Right cardiac atrium (tissue), 5 donors: ENCODE measurements around the gene UNC79. TPM values are rescaled to one million over a fixed set of nuclear protein-coding genes. Genes with fewer than 3 reads are reported as not detected.

ENCODE experiments used
- ATAC-seq, 2 donors: fragments of 200-7000 bp; cut with Tn5 transposase; one replicate each; pipeline versions ENCODE4 v1.8.0 to v1.9.1; 2020; ENCODE audit warnings: moderate library complexity in 2 of 2, mild to moderate bottlenecking in 1 of 2
- DNase-seq, 3 donors: peaks; one replicate each; pipeline ENCODE4 v3.0.0-alpha.2; 2020
- H3K27ac ChIP-seq: one replicate; pipeline ENCODE4 v1.5.1; 2013; ENCODE audit warnings: mild to moderate bottlenecking, low read length, control low read depth, moderate library complexity
- H3K27me3 ChIP-seq: one replicate; pipeline ENCODE4 v1.6.1; 2013; ENCODE audit not compliant: control insufficient read depth, insufficient read depth
- H3K4me1 ChIP-seq: one replicate; pipeline ENCODE4 v1.6.1; 2013; ENCODE audit warnings: low read length; ENCODE audit not compliant: control insufficient read depth, insufficient read depth
- H3K4me3 ChIP-seq: one replicate; pipeline ENCODE4 v1.5.1; 2013; ENCODE audit warnings: low read length, control low read depth
- H3K9me3 ChIP-seq: one replicate; pipeline ENCODE4 v1.6.1; 2013; ENCODE audit warnings: low read length; ENCODE audit not compliant: control insufficient read depth
- WGBS: extraction: QIAGEN DNeasy Blood & Tissue Kit; methylation state at CpG from one replicate; pipeline ENCODE4 v1.1.7; 2013; 5-methylcytosine and 5-hydroxymethylcytosine counted together
- intact Hi-C, 4 donors: fragments of 100-400 bp; cut with DNase I; formaldehyde crosslinking; loops; one replicate each; pipeline versions ENCODE4 v1.11.0 to v1.14.0; 2022 to 2023
- polyA plus RNA-seq: library from polyadenylated mRNA; stranded (reverse); fragments of 200-250 nt; gene quantifications from one replicate; pipeline ENCODE4 v1.2.3, GENCODE V29; 2013
- total RNA-seq, 4 donors: library from RNA; stranded (reverse); fragmentation: NEBNext Ultra II Directional; extraction: Animal tissue kit (Norgen Biotek cat#: 25700); gene quantifications; one replicate each; pipeline ENCODE4 v1.2.1, GENCODE V29; 2021
- donor health status: healthy with polysubstance abuse.
- donor health status: DM: no; HTN: yes; CAD: no.
- donor health status: DM: no; HTN: no; CAD: no.
- donor health status: DM: no; HTN: yes; CAD: no; lungs with severe emphysema.
- donor health status: DM: yes; HTN: yes; CAD: no.

Gene UNC79
- total and polyA plus RNA-seq, 5 donors, result 0.16 to 0.40 (median 0.22) TPM

DNA sequence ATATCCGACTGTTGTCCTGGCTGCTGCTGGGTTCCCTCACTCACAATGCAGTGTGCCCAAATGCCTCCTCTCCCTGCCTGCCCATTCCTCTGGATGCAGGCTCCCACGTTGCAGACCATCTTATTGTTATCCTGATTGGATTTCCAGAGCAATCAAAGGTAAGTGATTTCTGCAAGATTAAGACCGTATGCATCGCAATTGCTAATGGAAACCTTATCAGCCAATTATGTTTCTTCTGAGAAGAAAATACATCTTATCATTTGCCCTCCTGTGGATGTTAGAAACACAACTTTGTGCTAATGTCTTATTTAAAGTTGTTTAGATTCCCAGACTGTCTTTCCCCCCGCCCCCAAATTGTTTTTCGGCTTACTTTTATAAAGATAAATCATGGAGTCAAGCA is 259.4 kb downstream of the UNC79 start:
- WGBS, result 67% methylated on average over 6 of the region's 6 CpGs
- no peak overlapping the region for H3K27ac ChIP-seq
- no peak for DNase-seq

DNA sequence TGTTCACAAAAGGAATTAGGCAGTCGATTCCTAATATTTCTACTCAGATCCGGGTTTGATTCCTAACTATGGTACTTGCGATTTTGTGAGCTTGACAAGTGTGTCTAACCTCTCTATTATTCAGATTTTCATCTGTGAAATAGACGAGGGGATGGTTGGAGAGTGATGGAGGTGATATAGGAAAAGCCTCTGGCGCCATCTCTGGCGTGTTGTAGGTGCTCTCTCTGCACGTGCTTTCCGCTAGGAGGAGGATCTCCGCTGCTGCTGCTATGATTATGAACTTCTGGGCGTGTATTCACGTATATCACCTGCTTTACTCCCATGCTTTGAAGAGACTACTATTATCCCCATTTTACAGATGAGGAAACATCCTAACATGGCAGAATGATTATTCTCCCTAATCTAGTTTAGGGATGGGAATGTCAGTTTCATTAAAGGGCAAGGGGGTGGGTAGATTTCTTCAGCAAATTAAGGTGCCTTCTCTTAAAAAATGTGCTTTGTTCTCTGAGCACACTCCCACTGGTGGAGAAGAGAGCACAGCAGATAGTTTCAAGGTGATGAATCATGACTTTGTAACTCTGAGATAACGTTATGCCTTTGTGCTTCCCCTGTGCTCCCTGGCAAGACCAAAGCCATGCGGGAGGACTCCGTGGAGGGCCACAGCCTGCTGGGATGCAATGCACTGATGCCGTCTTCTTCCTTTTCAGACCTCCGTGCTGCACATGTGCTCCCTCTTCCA is 260.5 kb downstream of the UNC79 start:
- DNase-seq, result no peak
- intact Hi-C loops, result no loop called here
- Histone ChIP-seq H3K9me3 (no peaks in the 10 kb centered on the region), H3K4me1 (no peaks in the 10 kb centered on the region), H3K27me3 (no peaks in the 10 kb centered on the region), H3K27ac (no peak overlapping the region), H3K4me3 (no peak overlapping the region)
- 78% methylated on average over 16 of the region's 16 CpGs for WGBS
- no peak for ATAC-seq

More for the DNA sequence above, 259.4 kb downstream of the UNC79 start:
- no peak for ATAC-seq
- intact Hi-C loops, result no loop called here
- H3K9me3 ChIP-seq, result no peaks in the 10 kb centered on the region
- H3K27me3 ChIP-seq, result no peaks in the 10 kb centered on the region
- H3K4me3 ChIP-seq, result no peak overlapping the region
- H3K4me1 ChIP-seq, result no peaks in the 10 kb centered on the region

DNA sequence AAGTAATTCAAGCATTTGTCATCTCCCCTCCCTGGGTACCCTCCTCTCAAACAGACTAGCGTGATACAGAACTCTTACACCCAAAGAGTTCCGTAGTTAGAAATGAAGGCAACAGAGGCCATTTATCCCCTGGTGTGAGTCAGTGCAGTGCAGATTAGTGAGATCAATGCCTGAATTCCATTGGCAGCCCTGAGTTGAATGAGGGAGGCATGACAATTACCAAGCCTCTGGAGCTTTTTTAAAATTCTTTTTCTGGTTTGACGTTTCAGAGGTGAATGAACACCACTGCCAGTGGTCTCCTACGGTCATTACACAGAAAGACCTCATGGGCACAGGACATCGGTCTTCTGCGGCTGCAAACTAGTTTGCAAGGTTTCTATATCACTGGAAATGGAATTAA is 263.2 kb downstream of the UNC79 start:
- DNase-seq (no peak), ATAC-seq (no peak)
- Histone ChIP-seq H3K9me3 (no peaks in the 10 kb centered on the region), H3K27me3 (no peaks in the 10 kb centered on the region), H3K4me1 (no peaks in the 10 kb centered on the region), H3K4me3 (no peak overlapping the region), H3K27ac (no peak overlapping the region)
- WGBS, result 63% methylated on average over 6 of the region's 6 CpGs
- intact Hi-C loops, result no loop called here

DNA sequence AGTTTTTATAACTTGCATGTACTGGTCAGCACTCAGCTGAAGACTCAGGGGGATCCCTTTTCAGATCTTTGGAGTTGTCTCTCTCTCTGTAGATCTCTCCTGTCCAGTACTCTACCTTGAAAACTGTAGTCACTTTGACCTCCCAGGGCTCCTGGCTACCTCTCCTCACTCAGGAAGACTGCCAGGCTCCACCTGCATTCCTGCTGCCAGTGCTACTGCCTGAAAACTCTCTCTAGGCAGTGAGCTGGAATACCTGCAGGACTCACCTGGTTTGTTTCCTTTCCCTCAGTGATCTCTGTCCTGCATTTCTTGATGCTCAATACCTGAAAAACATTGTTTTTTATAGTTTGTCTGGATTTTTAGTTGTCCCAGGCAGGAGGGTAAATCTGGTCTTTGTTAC is 270.2 kb downstream of the UNC79 start:
- ATAC-seq, result no peak
- Histone ChIP-seq H3K4me3 (no peak overlapping the region), H3K27ac (no peak overlapping the region), H3K9me3 (no peaks in the 10 kb centered on the region), H3K27me3 (no peaks in the 10 kb centered on the region), H3K4me1 (no peaks in the 10 kb centered on the region)
- intact Hi-C loops, result no loop called here
- no peak for DNase-seq

DNA sequence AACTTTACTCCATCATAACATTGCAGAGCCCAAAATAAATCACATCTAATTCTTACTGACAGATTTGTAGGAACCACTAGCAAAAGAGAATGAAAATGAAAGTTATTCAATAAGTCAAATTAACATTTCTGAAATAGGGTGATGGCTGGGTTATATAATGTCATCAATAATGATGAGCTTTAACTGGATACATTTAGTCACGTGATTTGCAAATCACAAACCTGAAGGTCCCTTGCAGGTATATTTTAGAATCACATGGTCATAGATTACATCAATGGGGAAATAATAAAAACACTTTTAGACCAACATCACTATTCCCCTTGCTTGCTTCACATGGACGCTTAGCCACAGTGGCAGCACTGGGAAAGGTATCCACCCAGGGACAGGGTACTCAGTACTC is 270.8 kb downstream of the UNC79 start:
- intact Hi-C loops, result no loop called here
- Histone ChIP-seq H3K27ac (no peak overlapping the region), H3K9me3 (no peaks in the 10 kb centered on the region), H3K4me3 (no peak overlapping the region), H3K27me3 (no peaks in the 10 kb centered on the region), H3K4me1 (no peaks in the 10 kb centered on the region)
- ATAC-seq (no peak), DNase-seq (no peak)
- WGBS, result 97% methylated on average over 2 of the region's 2 CpGs

DNA sequence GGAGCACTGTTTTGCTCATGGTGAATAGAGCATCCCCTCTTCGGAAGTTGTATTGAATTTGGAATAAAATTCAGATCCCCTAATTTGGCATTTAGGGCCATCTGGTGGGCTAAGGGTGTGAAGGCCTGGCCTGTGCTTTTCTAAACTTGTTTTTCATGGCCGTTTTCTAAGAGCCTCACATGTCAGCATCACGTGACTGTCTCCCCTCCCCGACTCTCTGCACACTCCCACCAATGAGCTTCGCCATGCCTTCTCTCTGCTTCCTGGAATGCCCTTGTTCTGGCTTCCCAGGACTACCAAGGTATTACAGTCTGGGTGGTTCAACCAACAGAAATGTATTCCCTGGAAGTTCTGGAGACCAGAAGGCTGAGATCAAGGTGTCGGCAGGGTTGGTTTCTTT is 272.2 kb downstream of the UNC79 start:
- DNase-seq (no peak), ATAC-seq (no peak)
- WGBS, result 77% methylated on average over 6 of the region's 6 CpGs
- Histone ChIP-seq H3K4me1 (no peaks in the 10 kb centered on the region), H3K27ac (no peak overlapping the region), H3K9me3 (no peaks in the 10 kb centered on the region), H3K4me3 (no peak overlapping the region), H3K27me3 (no peaks in the 10 kb centered on the region)
- intact Hi-C loops, result no loop called here

DNA sequence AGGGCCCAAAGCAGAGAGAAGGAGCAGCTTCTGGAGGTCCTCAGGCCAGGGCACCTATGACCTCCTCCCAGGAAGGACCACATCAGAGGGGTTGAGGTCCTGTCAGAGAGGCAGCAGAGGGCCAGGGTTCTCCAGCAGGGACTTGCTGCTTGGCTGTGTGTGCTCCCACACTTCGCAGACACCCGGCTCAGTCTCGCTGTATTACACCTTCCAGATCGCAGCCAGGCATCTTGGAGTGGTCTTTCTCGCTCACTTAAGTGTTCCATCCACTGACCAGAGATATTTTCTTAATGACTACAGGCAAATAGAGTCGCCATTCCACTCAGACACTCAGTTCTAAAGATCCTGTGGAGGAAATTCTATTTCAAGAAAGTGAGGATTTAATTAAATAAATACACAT is 273.2 kb downstream of the UNC79 start:
- DNase-seq, result no peak
- H3K4me1 ChIP-seq, result peaks cover 6% of the 10 kb centered on the region
- ATAC-seq, result no peak
- WGBS, result 88% methylated on average over 6 of the region's 6 CpGs
- no peaks in the 10 kb centered on the region for H3K9me3 ChIP-seq
- no peak overlapping the region for H3K27ac ChIP-seq
- intact Hi-C loops, result no loop called here
- H3K27me3 ChIP-seq, result no peaks in the 10 kb centered on the region
- H3K4me3 ChIP-seq, result no peak overlapping the region

DNA sequence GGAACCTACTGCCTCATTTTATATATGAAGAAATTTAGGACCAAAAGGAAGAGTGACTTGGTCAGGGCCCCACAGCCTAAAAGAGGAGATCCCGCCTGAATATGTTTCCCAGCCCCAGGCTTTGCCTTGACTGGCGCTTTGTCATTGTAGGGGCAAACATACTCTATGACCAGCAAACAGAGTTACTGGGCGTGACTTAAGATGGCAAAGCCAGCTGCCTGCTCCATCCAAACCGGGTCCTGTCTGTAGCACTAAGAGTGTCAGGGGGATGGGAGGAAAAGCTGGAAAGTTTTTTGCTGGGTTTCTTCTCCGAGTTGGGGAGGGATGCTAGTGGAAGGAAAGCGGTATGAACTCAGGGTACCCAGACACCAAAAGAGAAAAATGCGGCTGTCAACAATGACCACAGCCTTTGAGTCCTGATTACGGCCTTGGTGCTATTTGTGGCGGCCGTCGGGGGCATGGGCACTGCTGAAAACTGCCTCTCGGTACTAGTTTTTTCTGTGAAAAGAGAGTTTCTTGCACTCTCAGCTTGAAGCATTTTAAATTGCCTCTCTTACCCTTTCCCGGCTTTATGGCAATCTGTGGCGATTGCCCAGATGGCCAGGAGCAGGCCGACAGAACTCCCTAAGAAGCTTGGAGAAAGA is 274.9 kb downstream of the UNC79 start:
- intact Hi-C loops, result no loop called here

DNA sequence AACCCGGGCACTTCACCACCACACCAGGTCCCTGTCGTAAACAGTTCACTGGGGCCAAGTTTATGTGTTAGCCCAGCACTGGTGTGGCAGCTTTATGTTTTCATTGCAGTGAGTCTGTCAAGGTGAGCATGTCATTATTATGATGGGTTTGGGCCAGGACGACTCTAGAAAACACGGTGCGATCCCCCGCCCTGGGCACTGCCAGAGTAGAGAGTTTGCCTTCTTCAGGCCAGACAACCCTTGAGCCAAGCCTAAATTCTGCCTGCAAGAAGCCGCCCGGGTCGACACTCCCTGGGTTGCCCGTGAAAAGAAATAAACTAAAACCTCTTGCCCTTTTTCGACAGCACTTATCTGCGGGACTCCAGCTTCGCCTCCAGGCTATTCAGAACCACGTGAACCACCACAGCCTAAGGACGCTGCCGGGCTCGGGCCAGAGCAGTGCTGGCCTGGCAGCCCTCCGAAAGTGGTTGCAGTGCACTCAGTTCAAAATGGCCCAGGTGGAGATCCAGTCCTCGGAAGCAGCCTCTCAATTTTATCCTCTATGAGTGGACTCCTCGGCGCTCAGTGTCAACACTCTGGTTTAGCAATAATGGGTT is 275.7 kb downstream of the UNC79 start:
- no peak overlapping the region for H3K27ac ChIP-seq
- no peaks in the 10 kb centered on the region for H3K27me3 ChIP-seq
- DNase-seq (no peak), ATAC-seq (no peak)
- H3K4me3 ChIP-seq, result no peak overlapping the region
- intact Hi-C loops, result no loop called here
- H3K4me1 ChIP-seq, result peaks cover 6% of the 10 kb centered on the region
- 88% methylated on average over 21 of the region's 21 CpGs for WGBS
- no peaks in the 10 kb centered on the region for H3K9me3 ChIP-seq

More for the DNA sequence above, 274.9 kb downstream of the UNC79 start:
- DNase-seq (no peak), ATAC-seq (no peak)
- 86% methylated on average over 15 of the region's 15 CpGs for WGBS
- H3K27ac ChIP-seq, result no peak overlapping the region
- no peaks in the 10 kb centered on the region for H3K9me3 ChIP-seq
- H3K27me3 ChIP-seq, result no peaks in the 10 kb centered on the region
- H3K4me3 ChIP-seq, result no peak overlapping the region
- H3K4me1 ChIP-seq, result peaks cover 6% of the 10 kb centered on the region

DNA sequence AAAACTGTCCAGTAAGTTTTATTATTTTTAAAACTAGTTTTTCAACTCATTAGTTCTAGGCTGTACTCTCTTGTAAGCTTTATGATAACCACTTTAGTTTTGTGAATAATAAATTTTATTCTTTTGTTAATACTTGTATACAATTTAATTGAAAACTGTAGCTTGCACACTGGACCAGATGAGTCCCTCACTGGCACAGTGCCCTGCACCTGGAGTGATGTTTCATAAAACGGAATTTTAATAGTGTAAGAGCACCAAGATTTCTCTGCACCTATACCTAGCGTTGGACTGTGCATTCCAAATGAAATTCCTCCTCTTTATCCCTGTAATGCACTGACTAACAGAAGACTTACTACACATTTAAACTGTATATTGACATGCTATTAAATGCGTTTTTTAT is 276.7 kb downstream of the UNC79 start:
- intact Hi-C loops, result no loop called here
- 72% methylated on average over 3 of the region's 3 CpGs for WGBS
- ATAC-seq, result no peak

DNA sequence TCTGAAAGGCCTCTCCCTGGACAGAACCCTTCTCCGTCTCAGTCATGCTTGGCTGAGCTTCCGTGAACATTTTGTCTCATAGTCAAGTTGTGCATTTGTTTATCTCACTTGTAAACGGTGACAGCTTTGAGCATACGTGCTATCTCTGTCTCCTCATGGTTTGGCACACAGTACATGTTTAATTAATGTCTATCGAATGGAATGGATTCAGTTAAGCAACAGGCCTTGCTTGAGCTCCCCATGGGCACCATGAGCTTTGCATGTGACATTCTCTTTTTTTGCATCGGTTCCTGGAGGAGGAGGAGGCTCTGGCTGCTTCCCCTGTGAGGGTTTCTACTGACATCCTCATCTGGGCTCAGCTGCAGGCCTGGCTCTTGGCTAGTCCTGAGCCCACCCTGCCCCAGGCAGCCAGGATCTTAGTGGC is 277.6 kb downstream of the UNC79 start:
- 34% methylated on average over 6 of the region's 6 CpGs for WGBS
- ATAC-seq (peak; percentile 77 to 82), DNase-seq (no peak)

More for the DNA sequence above, 276.7 kb downstream of the UNC79 start:
- no peaks in the 10 kb centered on the region for H3K9me3 ChIP-seq
- H3K4me1 ChIP-seq, result peaks cover 6% of the 10 kb centered on the region
- H3K27me3 ChIP-seq, result no peaks in the 10 kb centered on the region
- no peak overlapping the region for H3K27ac ChIP-seq
- H3K4me3 ChIP-seq, result no peak overlapping the region
- no peak for DNase-seq

More for the DNA sequence above, 277.6 kb downstream of the UNC79 start:
- H3K4me3 ChIP-seq, result no peak overlapping the region
- no peaks in the 10 kb centered on the region for H3K27me3 ChIP-seq
- H3K9me3 ChIP-seq, result no peaks in the 10 kb centered on the region
- intact Hi-C loops, result no loop called here
- H3K27ac ChIP-seq, result no peak overlapping the region
- H3K4me1 ChIP-seq, result peaks cover 6% of the 10 kb centered on the region
